ENCODE measurements around the gene PACS1.
A peak's percentile ranks its signal among the peaks of the same experiment; 100 is the strongest.

Gene PACS1

DNA sequence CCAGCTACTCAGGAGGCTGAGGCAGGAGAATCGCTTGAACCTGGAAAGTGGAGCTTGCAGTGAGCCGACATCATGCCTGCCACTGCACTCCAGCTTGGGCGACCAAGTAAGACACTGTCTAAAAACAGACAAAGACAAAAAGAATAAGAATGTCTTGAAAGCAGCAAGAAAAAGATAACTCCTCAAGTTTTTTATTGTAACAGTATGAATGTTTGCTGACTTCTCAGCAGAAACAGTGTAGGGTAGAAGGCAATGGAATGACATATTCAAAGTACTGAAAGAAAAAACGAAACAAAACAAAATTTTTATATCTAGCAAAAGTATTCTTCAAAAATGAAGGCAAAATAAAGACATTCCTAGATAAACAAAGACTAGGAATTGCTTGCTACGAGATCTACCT lies 76.9 kb downstream of the PACS1 start:
- TF ChIP-seq SPI1 (IDR thresholded peaks at IDR 0.05; ENCODE audit: low read depth, low read length) (no peak), PAX5 (IDR thresholded peaks at IDR 0.05; ENCODE audit: insufficient read depth, low read length, severe bottlenecking) (no peak), TAF1 (IDR thresholded peaks at IDR 0.05; ENCODE audit: low read depth, low read length) (no peak), POLR2AphosphoS5 (IDR thresholded peaks at IDR 0.05; ENCODE audit: low read depth, low read length) (no peak), POLR2A (IDR thresholded peaks at IDR 0.05; ENCODE audit: low read depth, low read length) (no peak), POU2F2 (IDR thresholded peaks at IDR 0.05; ENCODE audit: low read depth, low read length) (no peak)
- FAIRE-seq = no peak

DNA sequence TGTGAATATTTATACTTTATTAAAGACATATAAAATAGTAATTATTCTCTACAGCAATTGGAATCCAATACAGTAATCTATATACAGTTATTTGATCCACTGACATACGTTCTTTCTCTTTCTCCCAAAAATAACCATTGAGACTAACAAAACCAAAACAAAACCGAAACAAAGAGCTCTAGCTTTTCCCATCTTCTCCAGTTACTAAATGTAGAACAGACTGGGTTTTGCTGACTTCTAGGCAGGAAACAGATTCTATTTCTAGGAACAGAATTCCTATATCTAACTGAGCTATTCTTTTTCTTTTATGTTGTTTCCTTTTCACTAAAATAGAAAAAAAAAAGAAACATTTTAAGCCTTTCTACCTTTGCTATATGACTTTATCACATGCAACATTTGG lies 80.1 kb downstream of the PACS1 start:
- no peak for FAIRE-seq
- DNase-seq (ENCODE audit: insufficient read length, low spot score) = no peak
- no peak for TF ChIP-seq PAX5 (IDR thresholded peaks at IDR 0.05; ENCODE audit: insufficient read depth, low read length, severe bottlenecking)
- TF ChIP-seq SPI1 (IDR thresholded peaks at IDR 0.05; ENCODE audit: low read depth, low read length) = no peak
- no peak for TF ChIP-seq POU2F2 (IDR thresholded peaks at IDR 0.05; ENCODE audit: low read depth, low read length)
- no peak for TF ChIP-seq TAF1 (IDR thresholded peaks at IDR 0.05; ENCODE audit: low read depth, low read length)
- no peak for TF ChIP-seq POLR2A (IDR thresholded peaks at IDR 0.05; ENCODE audit: low read depth, low read length)
- no peak for TF ChIP-seq POLR2AphosphoS5 (IDR thresholded peaks at IDR 0.05; ENCODE audit: low read depth, low read length)

More for the DNA sequence above, 76.9 kb downstream of the PACS1 start:
- no peak for DNase-seq (ENCODE audit: insufficient read length, low spot score)

GRCh38 chr11:66150725-66151124 lies 80.7 kb downstream of the PACS1 start:
- TF ChIP-seq POU2F2 (IDR thresholded peaks at IDR 0.05; ENCODE audit: low read depth, low read length) (no peak), SPI1 (IDR thresholded peaks at IDR 0.05; ENCODE audit: low read depth, low read length) (no peak), POLR2A (IDR thresholded peaks at IDR 0.05; ENCODE audit: low read depth, low read length) (no peak), TAF1 (IDR thresholded peaks at IDR 0.05; ENCODE audit: low read depth, low read length) (no peak), PAX5 (IDR thresholded peaks at IDR 0.05; ENCODE audit: insufficient read depth, low read length, severe bottlenecking) (no peak), POLR2AphosphoS5 (IDR thresholded peaks at IDR 0.05; ENCODE audit: low read depth, low read length) (no peak)
- FAIRE-seq (no peak), DNase-seq (ENCODE audit: insufficient read length, low spot score) (no peak)

DNA sequence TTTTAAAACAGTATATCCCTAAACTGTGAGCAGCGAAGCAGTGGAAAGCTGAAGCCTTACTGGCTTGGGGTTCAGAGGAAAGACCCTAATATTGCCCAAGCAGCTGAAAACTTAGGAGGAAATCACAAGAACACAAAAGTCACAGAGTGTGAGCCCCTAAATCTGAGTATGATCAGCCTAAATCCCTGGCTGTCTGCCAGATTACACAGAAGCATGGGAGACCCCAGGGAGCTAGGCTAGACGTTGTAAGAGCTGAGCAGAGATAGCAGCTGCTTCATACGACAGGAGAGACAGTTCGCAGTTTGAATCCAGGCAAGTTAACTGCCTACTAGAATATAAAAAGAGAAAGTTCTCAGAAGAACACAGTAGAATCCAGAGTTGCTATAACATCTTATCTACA lies 81.2 kb downstream of the PACS1 start:
- no peak for DNase-seq (ENCODE audit: insufficient read length, low spot score)
- FAIRE-seq = no peak
- TF ChIP-seq POU2F2 (IDR thresholded peaks at IDR 0.05; ENCODE audit: low read depth, low read length) (no peak), TAF1 (IDR thresholded peaks at IDR 0.05; ENCODE audit: low read depth, low read length) (no peak), POLR2A (IDR thresholded peaks at IDR 0.05; ENCODE audit: low read depth, low read length) (no peak), POLR2AphosphoS5 (IDR thresholded peaks at IDR 0.05; ENCODE audit: low read depth, low read length) (no peak), PAX5 (IDR thresholded peaks at IDR 0.05; ENCODE audit: insufficient read depth, low read length, severe bottlenecking) (no peak), SPI1 (IDR thresholded peaks at IDR 0.05; ENCODE audit: low read depth, low read length) (no peak)

DNA sequence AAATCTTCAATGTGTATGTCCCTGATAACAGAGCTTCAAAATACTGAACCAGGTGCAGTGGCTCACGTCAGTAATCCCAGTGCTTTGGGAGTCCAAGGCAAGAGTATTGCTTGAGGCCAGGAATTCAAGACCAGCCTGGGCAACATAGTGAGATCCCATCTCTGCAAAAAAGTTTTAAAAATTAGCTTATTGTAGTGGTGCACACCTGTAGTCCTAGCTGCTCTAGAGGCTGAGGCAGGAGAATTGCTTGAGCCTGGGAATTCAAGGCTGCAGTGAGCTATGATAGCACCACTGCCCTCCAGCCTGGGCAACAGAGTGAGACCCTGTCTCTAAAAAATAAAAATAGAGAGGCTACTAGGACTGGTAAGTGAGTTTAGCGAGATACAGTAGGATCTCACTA lies 84.0 kb downstream of the PACS1 start:
- TF ChIP-seq PAX5 (IDR thresholded peaks at IDR 0.05; ENCODE audit: insufficient read depth, low read length, severe bottlenecking) = no peak
- no peak for TF ChIP-seq POLR2AphosphoS5 (IDR thresholded peaks at IDR 0.05; ENCODE audit: low read depth, low read length)
- no peak for TF ChIP-seq TAF1 (IDR thresholded peaks at IDR 0.05; ENCODE audit: low read depth, low read length)
- TF ChIP-seq SPI1 (IDR thresholded peaks at IDR 0.05; ENCODE audit: low read depth, low read length) = no peak
- no peak for TF ChIP-seq POU2F2 (IDR thresholded peaks at IDR 0.05; ENCODE audit: low read depth, low read length)
- no peak for FAIRE-seq
- no peak for DNase-seq (ENCODE audit: insufficient read length, low spot score)

DNA sequence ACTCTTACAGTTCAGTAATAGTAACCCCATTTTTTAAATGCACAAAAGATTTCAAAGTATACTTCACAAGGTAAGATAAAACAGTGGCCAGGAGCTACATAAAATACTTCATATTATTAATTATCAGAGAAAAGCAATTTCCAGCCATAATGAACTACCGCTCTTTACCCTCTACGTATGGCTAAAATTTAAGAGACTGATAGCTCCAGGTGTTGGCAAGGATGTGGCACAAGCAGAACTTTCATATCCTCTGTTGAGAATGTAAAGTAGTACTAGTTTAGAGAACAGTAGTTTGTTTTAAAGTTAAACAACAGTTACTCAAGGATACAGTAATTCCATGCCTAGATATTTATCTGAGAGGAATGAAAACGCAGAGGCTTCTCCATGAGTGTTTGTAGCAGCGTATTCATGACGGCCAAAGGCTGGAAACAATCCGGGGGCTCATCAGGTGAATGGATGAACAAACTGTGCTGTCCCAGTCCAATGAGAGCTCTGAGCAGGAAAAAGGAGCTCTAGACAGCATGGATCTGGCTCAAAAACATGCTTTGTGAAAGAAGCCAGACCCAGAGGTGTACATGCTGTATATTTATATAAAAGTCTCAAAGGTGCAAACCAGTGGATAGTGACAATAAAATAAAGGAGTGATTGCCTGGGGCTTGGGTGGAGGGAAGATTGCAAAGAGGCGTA lies 85.5 kb downstream of the PACS1 start:
- DNase-seq (ENCODE audit: insufficient read length, low spot score) (no peak), FAIRE-seq (no peak)
- TF ChIP-seq SPI1 (IDR thresholded peaks at IDR 0.05; ENCODE audit: low read depth, low read length) (no peak), PAX5 (IDR thresholded peaks at IDR 0.05; ENCODE audit: insufficient read depth, low read length, severe bottlenecking) (no peak), POU2F2 (IDR thresholded peaks at IDR 0.05; ENCODE audit: low read depth, low read length) (no peak), POLR2A (IDR thresholded peaks at IDR 0.05; ENCODE audit: low read depth, low read length) (no peak), POLR2AphosphoS5 (IDR thresholded peaks at IDR 0.05; ENCODE audit: low read depth, low read length) (no peak), TAF1 (IDR thresholded peaks at IDR 0.05; ENCODE audit: low read depth, low read length) (no peak)

GRCh38 chr11:66157182-66157864 lies 87.3 kb downstream of the PACS1 start:
- DNase-seq (ENCODE audit: insufficient read length, low spot score) (peak; percentile 25), FAIRE-seq (peak; percentile 83)
- no peak for TF ChIP-seq TAF1 (IDR thresholded peaks at IDR 0.05; ENCODE audit: low read depth, low read length)
- no peak for TF ChIP-seq POLR2AphosphoS5 (IDR thresholded peaks at IDR 0.05; ENCODE audit: low read depth, low read length)
- TF ChIP-seq POLR2A (IDR thresholded peaks at IDR 0.05; ENCODE audit: low read depth, low read length) = no peak
- no peak for TF ChIP-seq POU2F2 (IDR thresholded peaks at IDR 0.05; ENCODE audit: low read depth, low read length)
- no peak for TF ChIP-seq PAX5 (IDR thresholded peaks at IDR 0.05; ENCODE audit: insufficient read depth, low read length, severe bottlenecking)
- TF ChIP-seq SPI1 (IDR thresholded peaks at IDR 0.05; ENCODE audit: low read depth, low read length) = no peak

GRCh38 chr11:66158156-66158555 lies 88.1 kb downstream of the PACS1 start:
- DNase-seq (ENCODE audit: insufficient read length, low spot score) (no peak), FAIRE-seq (no peak)
- TF ChIP-seq SPI1 (IDR thresholded peaks at IDR 0.05; ENCODE audit: low read depth, low read length) (no peak), POLR2AphosphoS5 (IDR thresholded peaks at IDR 0.05; ENCODE audit: low read depth, low read length) (no peak), TAF1 (IDR thresholded peaks at IDR 0.05; ENCODE audit: low read depth, low read length) (no peak), POU2F2 (IDR thresholded peaks at IDR 0.05; ENCODE audit: low read depth, low read length) (no peak), POLR2A (IDR thresholded peaks at IDR 0.05; ENCODE audit: low read depth, low read length) (no peak), PAX5 (IDR thresholded peaks at IDR 0.05; ENCODE audit: insufficient read depth, low read length, severe bottlenecking) (no peak)

- no peak for FAIRE-seq
- DNase-seq (ENCODE audit: insufficient read length, low spot score) = no peak
- TF ChIP-seq SPI1 (IDR thresholded peaks at IDR 0.05; ENCODE audit: low read depth, low read length) (no peak), POLR2AphosphoS5 (IDR thresholded peaks at IDR 0.05; ENCODE audit: low read depth, low read length) (no peak), TAF1 (IDR thresholded peaks at IDR 0.05; ENCODE audit: low read depth, low read length) (no peak), PAX5 (IDR thresholded peaks at IDR 0.05; ENCODE audit: insufficient read depth, low read length, severe bottlenecking) (no peak), POU2F2 (IDR thresholded peaks at IDR 0.05; ENCODE audit: low read depth, low read length) (no peak)
These were observed 89.4 kb downstream of the PACS1 start for GRCh38 chr11:66159324-66159984.

Data from GM12891 (cell line).